GM20000 (cell line): ENCODE results near the gene P2RX2.

Experiments used
- DNase-seq: peaks from one replicate; pipeline ENCODE4 v3.0.0; 2012; ENCODE audit warnings: low spot score
- TF ChIP-seq, protein P1 (sequence below): IDR thresholded peaks from 2 replicates; pipeline ENCODE4 v1.5.1; 2012; ENCODE audit warnings: mild to moderate bottlenecking, control low read depth; ENCODE audit errors: extremely low read depth, missing control alignments

The P2RX2 gene

DNA sequence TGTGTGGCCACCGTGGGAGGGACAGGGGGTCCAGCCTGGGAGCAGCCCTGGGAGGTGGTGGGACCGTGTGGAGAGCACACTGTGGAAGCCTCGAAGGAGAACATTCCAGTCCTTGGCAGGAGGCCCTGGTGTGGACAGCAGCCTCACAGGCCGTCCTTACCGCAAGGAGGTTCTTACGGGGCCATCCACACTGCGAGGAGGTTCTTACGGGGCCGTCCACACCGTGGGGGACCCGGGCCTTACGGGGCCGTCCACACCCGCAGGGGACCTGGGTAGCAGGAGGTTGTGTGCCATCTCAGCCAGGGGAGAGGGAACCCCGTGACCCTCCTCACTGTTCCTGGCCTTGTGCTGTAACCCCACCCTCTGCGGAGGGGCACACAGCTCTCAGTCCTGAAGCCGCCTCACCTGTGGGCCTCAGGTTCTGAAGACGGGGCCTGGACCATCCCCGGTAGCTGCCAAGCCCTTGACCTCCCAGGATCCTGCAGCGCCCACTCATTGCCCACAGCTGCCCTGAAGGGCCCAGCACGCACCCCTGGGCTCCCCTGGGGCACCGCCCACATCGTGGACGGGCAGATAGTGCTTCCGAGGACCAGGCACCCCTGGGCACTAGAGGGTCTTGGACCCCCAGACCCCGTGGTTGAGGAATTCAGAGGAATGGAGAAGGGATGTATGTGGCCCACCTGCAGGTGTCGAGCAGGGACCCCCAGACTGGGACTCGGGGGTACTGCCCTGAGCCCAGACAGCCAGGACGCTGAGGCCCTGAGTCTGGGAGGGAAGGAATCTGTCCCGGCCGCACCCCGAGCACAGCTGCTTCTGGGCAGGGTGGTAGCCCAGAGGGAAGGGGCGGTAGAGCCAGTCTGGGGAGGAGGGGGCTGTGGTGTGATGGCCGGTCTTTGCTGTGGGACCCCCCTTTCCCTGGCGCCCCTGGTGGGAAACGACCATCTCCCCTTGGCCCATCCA lies 45.5 kb upstream of the P2RX2 start:
- no peak for DNase-seq
- TF ChIP-seq, protein P1, sequence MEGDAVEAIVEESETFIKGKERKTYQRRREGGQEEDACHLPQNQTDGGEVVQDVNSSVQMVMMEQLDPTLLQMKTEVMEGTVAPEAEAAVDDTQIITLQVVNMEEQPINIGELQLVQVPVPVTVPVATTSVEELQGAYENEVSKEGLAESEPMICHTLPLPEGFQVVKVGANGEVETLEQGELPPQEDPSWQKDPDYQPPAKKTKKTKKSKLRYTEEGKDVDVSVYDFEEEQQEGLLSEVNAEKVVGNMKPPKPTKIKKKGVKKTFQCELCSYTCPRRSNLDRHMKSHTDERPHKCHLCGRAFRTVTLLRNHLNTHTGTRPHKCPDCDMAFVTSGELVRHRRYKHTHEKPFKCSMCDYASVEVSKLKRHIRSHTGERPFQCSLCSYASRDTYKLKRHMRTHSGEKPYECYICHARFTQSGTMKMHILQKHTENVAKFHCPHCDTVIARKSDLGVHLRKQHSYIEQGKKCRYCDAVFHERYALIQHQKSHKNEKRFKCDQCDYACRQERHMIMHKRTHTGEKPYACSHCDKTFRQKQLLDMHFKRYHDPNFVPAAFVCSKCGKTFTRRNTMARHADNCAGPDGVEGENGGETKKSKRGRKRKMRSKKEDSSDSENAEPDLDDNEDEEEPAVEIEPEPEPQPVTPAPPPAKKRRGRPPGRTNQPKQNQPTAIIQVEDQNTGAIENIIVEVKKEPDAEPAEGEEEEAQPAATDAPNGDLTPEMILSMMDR, result no peak

- TF ChIP-seq, protein P1, result no peak
- DNase-seq, result no peak
Measured at GRCh38 chr12:132574271-132574996, 44.1 kb upstream of the P2RX2 start.

DNA sequence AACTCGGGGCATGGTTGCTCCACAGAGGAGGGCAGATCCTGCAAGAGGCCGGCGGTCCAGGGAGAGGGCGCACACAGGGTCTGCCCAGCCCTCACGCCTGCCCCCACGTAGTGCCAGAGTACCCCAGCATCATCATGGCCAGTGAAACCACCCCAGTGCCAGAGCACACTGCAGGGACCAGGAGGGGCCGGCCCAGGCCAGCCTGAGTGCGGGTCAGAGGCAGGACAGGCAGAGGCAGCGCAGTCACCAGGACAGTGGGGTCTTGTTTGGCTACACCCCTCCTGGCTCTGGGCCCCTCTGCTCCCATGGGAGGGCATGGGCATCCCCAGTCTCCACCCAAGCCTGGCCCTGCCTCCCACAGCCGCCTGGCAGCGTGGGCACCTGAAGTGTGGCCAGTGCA lies 42.9 kb upstream of the P2RX2 start:
- TF ChIP-seq, protein P1, result no peak

GRCh38 chr12:132576701-132577100 lies 41.9 kb upstream of the P2RX2 start:
- no peak for DNase-seq
- TF ChIP-seq, protein P1, result no peak

More for the DNA sequence above, 42.9 kb upstream of the P2RX2 start:
- no peak for DNase-seq

DNA sequence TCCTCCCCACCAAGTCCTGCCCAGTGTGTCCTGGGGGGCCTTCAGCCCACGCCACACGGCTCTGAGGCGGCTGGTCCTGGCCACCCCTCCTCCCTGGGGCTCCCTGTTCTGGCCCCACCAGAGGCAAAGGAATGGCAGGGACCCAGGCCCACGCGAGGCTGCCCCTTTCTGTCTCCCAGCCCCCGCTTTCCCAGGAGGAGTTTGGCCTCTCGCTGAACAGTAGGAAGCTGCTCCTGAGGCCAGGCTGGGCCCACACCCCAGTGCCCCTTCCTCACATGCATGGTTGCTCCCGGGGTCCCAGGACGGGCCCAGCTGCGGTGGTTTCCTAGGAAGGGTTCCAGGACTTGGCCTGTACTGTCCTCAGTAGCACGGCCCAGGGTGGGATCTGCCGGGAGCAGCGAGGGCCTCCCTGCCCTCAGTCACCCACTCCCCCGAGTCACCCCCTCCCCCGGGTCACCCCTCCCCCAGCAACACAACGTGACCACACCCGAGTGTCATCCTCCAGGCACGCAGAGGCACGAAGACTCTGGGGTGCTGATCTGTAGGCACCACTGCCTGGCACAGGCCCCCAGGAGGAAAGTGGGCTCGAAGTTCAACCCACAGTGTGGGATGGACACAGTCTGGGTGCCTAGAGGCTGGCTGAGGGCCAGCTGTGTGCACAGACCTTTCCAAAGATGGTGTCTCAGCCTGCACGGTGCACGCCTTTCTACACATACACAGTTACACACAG lies 41.2 kb upstream of the P2RX2 start:
- no peak for DNase-seq
- TF ChIP-seq, protein P1, result no peak

- TF ChIP-seq, protein P1, result no peak
- no peak for DNase-seq
Measured at GRCh38 chr12:132578118-132578517, 40.5 kb upstream of the P2RX2 start.
